ENCODE results near the gene RALGDS. TPM values are rescaled to one million over a fixed set of nuclear protein-coding genes. Genes with fewer than 3 reads are reported as not detected.

The RALGDS gene
- polyA plus RNA-seq, 1 donor (not counting 4 experiments of a cell fraction or from before 2014, with no cell fraction given): 22.6 TPM

DNA sequence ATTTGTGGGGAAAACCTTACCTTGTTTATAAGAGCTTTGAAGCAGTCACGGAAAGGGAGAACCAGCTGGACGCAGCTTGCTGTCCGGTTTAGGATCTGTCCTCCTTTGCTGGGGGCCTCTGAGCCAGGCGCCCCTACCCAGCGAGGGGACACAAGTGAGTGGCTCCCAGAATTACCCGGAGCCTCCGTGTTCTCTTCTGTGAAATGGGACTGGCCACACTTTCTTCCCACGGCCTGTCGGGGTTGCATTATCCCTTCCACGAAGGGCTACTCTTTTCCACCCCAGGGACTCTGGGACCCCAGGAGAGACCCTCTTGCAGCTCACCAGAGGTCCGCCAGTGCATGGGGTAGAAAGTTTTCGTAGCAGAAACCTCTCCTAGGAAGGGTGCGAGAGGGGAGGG is 43.2 kb upstream of the RALGDS start:
- no peaks in the 10 kb centered on the region for H4K20me1 ChIP-seq (ENCODE audit: control insufficient read depth, extremely low read depth, insufficient read depth, low read length)
- dilution Hi-C loops (cut with MboI; ENCODE audit: extremely low pct_ligation_motif_present, low sequenced_read_pairs): no loop called here
- no peaks in the 10 kb centered on the region for H3K9me3 ChIP-seq (ENCODE audit: control insufficient read depth, low read depth, low read length)
- DNase-seq (ENCODE audit: low read depth, low spot score): no peak
- no peak overlapping the region for H3K9ac ChIP-seq (ENCODE audit: control insufficient read depth, extremely low read depth, insufficient read depth, low read length)
- H3K4me1 ChIP-seq (ENCODE audit: control insufficient read depth, extremely low read depth, insufficient read depth, low read length): no peaks in the 10 kb centered on the region
- H3K36me3 ChIP-seq (ENCODE audit: control insufficient read depth in 2 of 2, extremely low read depth in 1 of 2, insufficient read depth in 2 of 2, low read length in 2 of 2): no peaks in the 10 kb centered on the region
- peak overlapping the region in 2 of 3 experiments; percentile 47 to 64 for H3K4me3 ChIP-seq (ENCODE audit: control insufficient read depth in 2 of 3, extremely low read depth in 1 of 3, insufficient read depth in 2 of 3, low read depth in 1 of 3, low read length in 3 of 3)
- no peak overlapping the region for H3K27ac ChIP-seq (ENCODE audit: control insufficient read depth, insufficient read depth, low read length)
- peak overlapping the region; percentile 76 for H3K4me2 ChIP-seq (ENCODE audit: control insufficient read depth, extremely low read depth, insufficient read depth, low read depth, low read length)
- peaks cover 19% of the 10 kb centered on the region for H3K27me3 ChIP-seq (ENCODE audit: control insufficient read depth, extremely low read depth, insufficient read depth, low read length)
- H3K79me2 ChIP-seq (ENCODE audit: control insufficient read depth, insufficient read depth, low read length): no peaks in the 10 kb centered on the region
- H3K9me1 ChIP-seq (ENCODE audit: control insufficient read depth, extremely low read depth, insufficient read depth, low read length): no peaks in the 10 kb centered on the region
- no peak for FAIRE-seq
- peak overlapping the region; percentile 37 for H2AFZ ChIP-seq (ENCODE audit: control insufficient read depth, low read length)
- no peak for TF ChIP-seq CTCF (optimal IDR thresholded peaks at IDR 0.05 in 1 of 3, IDR thresholded peaks at IDR 0.05 in 1 of 3, conservative IDR thresholded peaks at IDR 0.05 in 1 of 3; ENCODE audit: extremely low read depth in 1 of 3, insufficient read depth in 2 of 3, low read length in 3 of 3)
- TF ChIP-seq EZH2 (IDR thresholded peaks at IDR 0.05; ENCODE audit: low read length): no peak

DNA sequence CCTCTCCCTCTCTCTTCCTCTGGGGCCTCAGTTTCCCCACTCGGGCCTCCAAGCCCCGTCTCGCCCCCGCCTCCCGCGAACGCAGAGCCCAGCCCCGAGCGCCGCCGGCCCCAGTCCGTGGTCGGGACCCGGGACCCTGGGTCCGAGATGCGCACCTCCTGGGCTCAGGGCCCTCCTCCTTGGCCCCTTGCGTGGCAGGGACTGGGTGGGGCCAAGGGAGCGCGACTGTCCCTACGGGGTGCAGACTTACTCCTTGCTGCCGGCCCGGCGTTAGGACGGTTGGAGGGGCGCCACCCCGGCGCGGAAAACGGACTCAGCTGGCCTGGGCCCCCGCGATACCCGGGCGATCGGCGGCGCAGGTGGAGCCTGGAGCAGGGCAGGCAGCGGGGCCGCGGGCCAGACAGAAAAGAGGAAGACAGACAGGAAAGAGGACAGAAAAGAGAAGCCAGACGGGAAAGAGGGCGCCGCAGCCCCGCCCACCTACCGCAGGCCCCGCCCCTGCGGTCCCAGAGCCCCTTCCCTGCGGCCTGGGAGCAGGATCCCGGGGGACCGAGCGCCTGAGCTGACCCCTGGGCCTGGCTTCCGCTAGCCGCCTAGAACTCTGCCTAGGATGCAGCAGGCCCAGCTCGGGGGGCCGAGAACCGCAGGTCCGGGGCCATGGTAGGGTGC is 42.6 kb upstream of the RALGDS start, which contains the start of gene GBGT1:
TSS of gene GBGT1 (minus strand) at position 411 of the 669 bp plus-strand sequence. CDS start 1,502 bp downstream, outside the sequence.
- Histone ChIP-seq H3K4me2 (ENCODE audit: control insufficient read depth, extremely low read depth, insufficient read depth, low read depth, low read length) (peak within 1 kb of the TSS; percentile 76), H3K4me3 (ENCODE audit: control insufficient read depth in 2 of 3, extremely low read depth in 1 of 3, insufficient read depth in 2 of 3, low read depth in 1 of 3, low read length in 3 of 3) (peak within 1 kb of the TSS; percentile 47 to 64 (median 59)), H3K9me3 (ENCODE audit: control insufficient read depth, low read depth, low read length) (no peaks in the 10 kb centered on the region), H3K27me3 (ENCODE audit: control insufficient read depth, extremely low read depth, insufficient read depth, low read length) (peaks cover 14% of the 10 kb centered on the region), H3K27ac (ENCODE audit: control insufficient read depth, insufficient read depth, low read length) (no peak within 1 kb of the TSS), H3K36me3 (ENCODE audit: control insufficient read depth in 2 of 2, extremely low read depth in 1 of 2, insufficient read depth in 2 of 2, low read length in 2 of 2) (no peaks in the 10 kb centered on the region), H4K20me1 (ENCODE audit: control insufficient read depth, extremely low read depth, insufficient read depth, low read length) (no peaks in the 10 kb centered on the region), H3K79me2 (ENCODE audit: control insufficient read depth, insufficient read depth, low read length) (no peaks in the 10 kb centered on the region), H3K9ac (ENCODE audit: control insufficient read depth, extremely low read depth, insufficient read depth, low read length) (peak within 1 kb of the TSS; percentile 28), H3K4me1 (ENCODE audit: control insufficient read depth, extremely low read depth, insufficient read depth, low read length) (no peaks in the 10 kb centered on the region), H2AFZ (ENCODE audit: control insufficient read depth, low read length) (peak within 1 kb of the TSS; percentile 77), H3K9me1 (ENCODE audit: control insufficient read depth, extremely low read depth, insufficient read depth, low read length) (no peaks in the 10 kb centered on the region)
- DNase-seq (ENCODE audit: low read depth, low spot score): no peak
- FAIRE-seq: no peak
- TF ChIP-seq EZH2 (IDR thresholded peaks at IDR 0.05; ENCODE audit: low read length): no peak
- TF ChIP-seq CTCF (optimal IDR thresholded peaks at IDR 0.05 in 1 of 3, IDR thresholded peaks at IDR 0.05 in 1 of 3, conservative IDR thresholded peaks at IDR 0.05 in 1 of 3; ENCODE audit: extremely low read depth in 1 of 3, insufficient read depth in 2 of 3, low read length in 3 of 3): no peak
- dilution Hi-C loops (cut with MboI; ENCODE audit: extremely low pct_ligation_motif_present, low sequenced_read_pairs): no loop called here
